Measurements from ENCODE around the gene CAMK2G.

The CAMK2G gene

GRCh38 chr10:73859428-73859783, 14.9 kb downstream of the CAMK2G start:
- peak; percentile 61 for DNase-seq

DNA sequence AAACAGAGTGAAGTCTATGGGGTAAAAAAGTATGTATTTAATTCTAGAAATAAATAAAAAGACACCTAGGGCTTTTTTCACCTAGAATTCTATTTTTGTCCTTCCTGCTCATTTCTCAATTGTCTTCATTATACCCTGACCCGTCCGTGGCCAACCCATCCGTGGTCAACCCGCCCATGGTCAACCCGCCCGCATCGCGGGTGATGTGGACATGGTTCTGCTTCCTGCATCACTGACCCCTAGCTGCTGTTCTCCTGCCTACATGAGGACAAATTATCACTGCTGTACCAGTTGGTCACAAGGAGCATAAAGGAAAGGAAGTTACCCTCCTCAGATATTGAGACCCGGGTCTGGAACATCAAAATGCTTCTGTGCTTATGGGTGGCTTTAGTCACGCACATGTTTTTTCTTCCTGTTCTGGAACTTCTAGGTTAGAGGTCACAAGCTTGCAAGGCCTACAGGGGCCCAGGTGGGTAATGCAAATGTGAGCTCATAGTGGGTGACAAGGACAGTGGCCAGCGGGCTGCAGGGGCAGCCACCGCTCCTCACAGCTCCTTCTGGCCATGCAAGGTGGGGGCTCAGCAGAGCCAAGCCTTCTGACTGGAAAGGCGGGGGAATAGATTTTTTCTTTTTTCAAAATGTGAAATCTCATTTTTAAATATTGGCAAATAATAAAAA, 15.5 kb downstream of the CAMK2G start:
- DNase-seq: no peak

DNA sequence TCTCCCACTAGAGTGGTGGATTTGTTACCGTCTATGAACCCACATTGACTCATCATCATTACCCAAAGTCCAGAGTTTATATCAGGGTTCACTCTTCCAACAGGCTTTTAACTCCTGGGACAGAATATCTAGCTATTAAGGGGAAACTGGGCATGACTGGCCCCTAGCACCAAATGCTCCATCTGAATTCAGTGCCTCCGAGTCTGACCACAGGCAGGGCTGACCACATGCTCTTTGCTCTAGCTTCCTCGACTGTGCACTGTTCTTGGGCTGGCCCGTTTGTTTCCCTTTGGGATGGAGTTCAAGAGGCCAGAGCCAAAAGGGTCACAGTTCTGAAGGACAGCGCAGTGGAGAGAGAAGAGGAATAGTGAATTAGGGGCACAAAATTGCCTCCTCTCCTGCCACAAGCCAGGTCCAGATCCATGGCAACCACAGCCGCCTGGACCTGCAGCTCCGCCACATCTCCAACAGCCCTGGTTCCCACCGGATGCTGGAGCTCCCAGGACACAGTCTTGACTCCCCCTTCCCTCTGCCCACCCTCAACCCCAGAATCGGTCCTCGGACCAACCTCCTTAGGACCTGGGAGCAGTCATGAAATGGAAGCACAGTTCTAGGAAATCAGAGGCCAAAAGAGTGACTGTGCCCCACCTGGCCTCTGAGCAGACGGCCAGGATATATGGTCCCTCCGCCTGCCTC, 16.2 kb downstream of the CAMK2G start:
- no peak for DNase-seq

GRCh38 chr10:73857446-73857845, 16.9 kb downstream of the CAMK2G start:
- no peak for DNase-seq

DNA sequence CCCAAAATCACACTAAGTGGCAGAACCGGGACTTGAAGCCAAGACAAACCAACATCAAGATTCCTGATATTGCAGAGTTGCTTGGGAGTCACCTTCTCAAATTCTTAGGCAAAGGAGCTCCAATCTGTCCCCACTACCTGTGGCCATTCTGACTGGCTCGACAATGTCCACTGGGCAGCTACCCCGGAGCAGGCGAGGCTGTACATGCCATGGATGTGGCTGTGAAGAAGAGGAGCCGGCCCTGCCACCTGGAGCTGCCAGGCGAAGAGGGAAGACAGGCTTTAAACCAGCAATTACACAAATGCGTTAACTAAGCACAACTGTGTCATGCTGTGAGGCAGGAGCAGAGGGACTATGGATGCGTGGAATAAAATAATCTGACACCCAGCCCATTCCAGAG, 18.1 kb downstream of the CAMK2G start:
- DNase-seq: no peak

DNA sequence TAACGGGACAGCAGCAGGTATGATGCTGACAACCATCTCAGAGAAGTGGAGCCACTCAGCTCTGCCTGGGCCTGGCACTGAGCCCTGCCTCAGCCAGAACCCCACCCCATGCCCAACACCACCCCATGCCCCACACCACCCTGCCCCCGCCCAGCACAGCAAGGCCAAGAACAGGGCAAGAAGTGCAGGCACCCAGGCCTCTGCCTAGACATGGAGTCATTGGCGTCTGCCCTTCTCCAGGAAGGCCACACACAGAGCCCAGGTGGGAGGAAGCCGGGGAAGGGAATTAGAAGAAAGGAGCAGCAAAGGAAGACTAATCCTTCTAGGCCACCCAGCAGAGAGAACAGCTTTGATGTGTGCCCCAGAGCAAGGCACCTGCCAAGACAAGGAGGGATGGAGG, 18.9 kb downstream of the CAMK2G start:
- no peak for DNase-seq

DNA sequence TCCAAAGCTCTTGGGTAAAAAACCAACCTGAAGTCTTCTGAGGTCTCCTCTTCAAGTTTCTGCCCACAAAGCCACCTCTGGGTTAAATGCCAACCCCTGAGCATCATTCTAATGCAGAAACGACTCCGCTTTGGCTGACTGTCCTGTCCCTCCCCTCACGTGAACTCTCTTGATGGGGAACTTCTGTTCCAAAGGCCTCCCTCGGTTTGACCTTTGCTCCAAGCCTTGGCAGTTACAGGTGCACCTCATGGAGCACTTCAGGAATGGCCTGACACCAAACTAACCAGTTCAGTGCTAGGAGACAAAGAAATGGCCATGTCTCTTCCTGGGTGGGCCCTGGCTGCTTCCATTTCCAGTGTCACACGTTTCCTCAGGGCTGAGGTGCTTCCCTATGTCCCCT, 20.0 kb downstream of the CAMK2G start:
- DNase-seq: no peak

- no peak for DNase-seq
Observed at GRCh38 chr10:73853196-73853595, 21.2 kb downstream of the CAMK2G start.

DNA sequence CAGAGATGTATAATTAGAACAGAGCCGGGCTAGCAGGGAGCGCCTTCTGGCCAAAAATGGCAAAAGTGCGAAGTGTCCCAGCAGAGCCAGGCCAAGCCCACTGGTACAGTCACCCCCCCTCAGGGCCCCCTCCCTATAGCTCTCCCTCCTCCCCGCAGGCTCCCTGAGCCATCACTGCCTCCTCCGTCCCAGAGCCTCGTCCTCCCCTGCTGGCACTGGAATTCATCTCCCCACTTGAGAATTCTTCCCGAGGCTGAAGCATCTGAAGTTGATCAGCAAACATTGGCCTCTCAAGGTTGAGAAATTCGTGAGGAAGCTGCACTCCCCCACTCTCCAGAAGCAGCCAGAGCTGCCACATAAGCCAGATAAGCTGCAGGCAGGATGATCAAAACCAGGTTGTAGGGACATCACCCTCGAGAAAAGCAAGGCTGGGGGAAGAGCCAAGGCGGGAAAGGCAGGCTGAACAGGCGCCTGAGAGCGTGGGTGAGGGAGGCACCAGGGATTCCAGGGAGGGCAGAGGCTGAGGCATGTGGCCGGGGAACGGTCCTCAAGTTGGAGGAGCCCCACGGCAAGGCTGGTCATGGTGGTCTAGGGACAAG, 23.4 kb downstream of the CAMK2G start:
- DNase-seq: no peak

DNA sequence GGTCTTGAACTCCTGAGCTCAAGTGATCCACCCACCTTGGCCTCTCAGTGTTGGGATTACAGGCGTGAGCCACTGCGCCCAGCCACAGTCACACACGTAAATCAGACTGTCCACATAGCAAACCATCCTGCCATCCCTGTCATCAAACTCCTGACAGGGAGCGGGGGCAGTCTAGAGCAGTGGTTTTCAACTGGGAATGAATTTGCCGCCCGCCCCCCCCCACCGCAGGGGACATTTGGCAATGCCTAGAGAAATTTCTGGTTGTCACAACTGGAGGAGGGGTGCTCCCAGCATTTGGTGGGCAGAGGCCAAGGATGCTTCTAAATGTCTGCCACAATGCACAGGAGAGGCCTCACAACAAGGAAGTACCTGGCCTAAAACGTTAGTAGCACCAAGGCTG, 24.1 kb downstream of the CAMK2G start:
- DNase-seq: no peak

- peak; percentile 93 for DNase-seq
Observed at GRCh38 chr10:73848821-73849489, 25.4 kb downstream of the CAMK2G start.

DNA sequence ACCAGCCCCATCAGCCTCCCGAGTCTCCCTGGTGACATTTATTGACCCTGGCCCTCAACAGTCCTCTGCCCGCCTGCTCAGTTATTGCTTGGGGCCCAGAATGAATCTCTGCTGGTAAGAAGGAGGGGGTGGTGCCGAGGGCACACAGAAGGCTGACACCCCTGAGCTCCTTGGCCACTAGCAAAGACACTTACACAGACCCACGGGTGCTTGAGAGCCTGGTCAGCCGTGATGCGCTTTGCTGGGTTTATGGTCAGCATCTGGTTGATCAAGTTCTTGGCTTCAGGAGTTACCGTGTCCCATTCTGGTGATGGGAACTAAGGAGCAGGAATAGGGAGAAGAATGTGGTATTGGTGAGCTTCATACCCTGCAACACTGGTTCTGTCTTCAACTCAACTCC, 27.3 kb downstream of the CAMK2G start:
- no peak for DNase-seq

- no peak for DNase-seq
Observed at GRCh38 chr10:73843261-73843660, 31.1 kb downstream of the CAMK2G start.

DNA sequence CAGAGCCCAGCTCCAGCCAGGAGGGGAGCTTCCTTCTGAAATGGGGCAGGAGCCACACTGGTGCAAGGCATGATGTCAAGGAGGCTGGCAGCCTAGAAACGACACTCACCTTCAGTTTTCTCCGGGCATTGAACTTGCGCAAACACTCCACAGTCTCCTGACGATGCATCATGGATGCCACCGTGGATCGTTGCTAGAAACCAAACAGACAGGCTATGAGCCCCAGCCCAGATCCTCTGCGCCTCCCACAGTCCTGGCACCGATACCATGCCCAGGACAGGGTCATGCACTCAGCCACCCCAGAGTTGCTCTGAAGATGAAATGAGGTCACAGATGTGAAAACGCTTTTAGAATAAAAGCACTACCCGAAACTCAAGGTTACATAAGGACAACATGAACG, 32.0 kb downstream of the CAMK2G start:
- no peak for DNase-seq

- no peak for DNase-seq
Observed at GRCh38 chr10:73841526-73842285, 32.6 kb downstream of the CAMK2G start.

DNA sequence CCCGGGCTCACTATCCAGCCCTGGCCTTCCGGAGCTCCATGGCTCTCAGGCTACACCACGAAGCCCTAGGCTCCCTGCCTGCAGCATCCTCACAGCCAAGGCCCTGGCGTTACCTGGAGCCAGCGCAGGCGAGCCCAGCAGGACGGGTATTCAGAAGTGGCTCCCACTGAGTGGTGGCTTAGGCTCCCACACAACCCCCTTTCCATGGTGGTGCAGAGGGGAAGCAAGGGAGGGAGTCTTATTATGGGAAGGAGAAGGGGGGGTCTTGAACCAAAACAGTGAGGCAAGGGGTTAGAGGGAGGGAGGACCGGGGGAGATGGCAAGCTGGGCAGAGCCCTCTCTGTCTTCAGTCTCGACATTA, 33.3 kb downstream of the CAMK2G start:
- no peak for DNase-seq

DNA sequence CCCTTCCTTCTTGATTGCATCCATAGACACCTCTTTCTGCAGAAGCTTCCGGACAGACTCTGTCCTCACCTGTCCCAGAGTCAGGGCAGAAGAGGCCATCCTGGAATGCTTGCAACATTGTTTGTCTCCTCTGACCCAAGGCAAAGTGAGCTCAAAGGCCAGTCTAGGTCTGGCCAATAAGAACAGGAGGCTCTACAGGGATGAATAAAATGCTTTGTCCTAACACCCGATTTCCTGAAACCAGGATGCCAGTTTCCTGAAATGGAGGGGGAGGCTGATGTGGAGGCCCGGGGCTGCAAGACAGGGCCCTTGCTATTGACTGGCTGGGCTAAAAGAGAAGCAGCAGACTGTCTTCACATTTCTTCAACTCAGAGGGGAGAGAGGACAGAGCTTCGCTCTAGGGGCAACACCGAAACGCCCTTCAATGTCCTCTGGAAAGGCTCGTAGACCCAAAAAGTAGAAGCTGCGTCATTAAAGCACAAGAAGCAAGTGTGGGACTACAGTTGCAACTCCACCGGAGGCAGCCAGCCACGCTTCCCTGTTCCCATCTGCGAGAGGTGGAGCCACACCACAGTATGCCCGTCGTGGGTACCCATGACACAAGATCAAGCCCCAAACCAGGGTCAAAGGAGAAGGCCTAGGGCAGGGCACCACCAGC, 33.8 kb downstream of the CAMK2G start:
- DNase-seq: no peak

DNA sequence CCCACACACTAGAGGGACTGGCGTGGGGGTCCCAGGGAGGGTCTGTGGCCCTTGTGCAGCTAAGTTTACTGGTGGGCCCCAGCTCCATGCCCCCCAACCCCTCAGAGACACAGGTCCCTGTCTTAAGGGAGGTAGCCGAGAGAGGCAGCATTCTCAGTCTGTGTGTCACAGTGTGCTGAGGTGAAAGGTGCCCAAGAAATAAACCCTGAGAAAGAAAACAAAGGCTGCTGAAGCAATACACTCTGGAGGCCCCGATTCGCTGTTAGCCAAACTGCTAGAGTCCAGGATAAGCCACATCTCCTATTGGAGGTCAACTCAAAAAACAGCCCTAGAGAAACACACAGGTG, 34.3 kb downstream of the CAMK2G start:
- no peak for DNase-seq

DNA sequence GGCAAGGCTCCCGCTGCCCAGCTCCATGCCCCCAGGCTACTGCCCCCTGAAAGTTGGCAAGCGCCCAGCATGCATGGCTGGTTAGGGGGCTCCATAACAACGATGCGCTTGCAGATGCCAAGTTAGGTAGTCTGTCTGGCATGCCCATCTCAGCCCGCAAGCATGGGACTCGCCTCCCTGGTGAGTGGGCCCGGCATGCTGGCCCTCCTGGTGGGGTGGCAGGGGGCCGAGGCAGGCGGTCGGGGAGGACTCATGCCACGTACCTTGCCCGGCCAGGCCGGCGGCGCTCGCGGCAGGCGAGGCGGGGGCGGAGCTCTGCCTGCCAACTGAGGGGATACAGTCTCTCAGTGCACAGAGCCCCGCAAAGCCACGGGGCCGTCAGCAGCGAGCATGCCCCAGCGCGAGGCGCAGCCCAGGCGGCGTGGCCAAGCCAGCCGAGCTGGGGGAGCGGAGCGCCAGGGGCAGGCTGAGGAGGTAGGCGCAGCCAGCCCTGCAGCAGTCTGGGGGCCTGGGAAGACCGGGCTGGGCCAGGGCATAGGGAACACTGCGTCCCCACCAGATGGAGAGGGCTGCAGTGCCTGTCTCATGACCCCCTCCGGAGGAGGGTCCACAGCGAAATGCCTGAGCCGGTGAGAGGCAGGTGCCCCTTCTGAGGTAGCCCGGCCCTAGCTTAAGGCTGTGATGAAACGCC, 34.9 kb downstream of the CAMK2G start:
- DNase-seq: no peak

DNA sequence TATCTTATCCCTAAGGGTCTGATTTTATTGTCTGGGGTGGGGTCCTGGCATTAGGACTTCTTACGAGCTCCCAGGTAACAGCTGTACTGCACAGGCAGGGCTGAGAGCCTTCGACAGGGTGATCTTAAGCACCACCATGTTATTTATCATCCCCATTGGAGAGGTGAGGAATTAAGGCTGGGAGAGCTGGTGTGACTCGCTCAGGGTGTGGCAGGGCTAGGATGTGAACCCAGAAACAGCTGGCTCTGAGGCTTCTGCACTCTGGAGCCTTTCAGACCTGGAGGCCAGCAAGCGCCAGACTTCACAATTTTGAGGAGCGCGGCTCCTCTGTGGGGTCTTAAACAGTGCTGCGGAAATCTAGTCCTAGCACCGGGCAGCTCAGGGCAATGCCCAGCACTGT, 35.5 kb downstream of the CAMK2G start:
- no peak for DNase-seq

- no peak for DNase-seq
Observed at GRCh38 chr10:73838008-73838567, 36.3 kb downstream of the CAMK2G start.

GRCh38 chr10:73837072-73837471, 37.3 kb downstream of the CAMK2G start:
- DNase-seq: no peak

Measured in CD4-positive, alpha-beta T cell treated with Interleukin-17A for 1 hour (primary cell).